OCI-LY7 (cell line): ENCODE results near the gene CDK19.

Experiments used
- CTCF ChIP-seq: fragments of 200-600 bp; sonication (generic); conservative IDR thresholded peaks from 2 replicates; pipeline ENCODE4 v1.5.1; 2014; ENCODE audit warnings: mild to moderate bottlenecking, antibody characterized with exemption, low read length, moderate library complexity, mixed read lengths
- EZH2phosphoT487 ChIP-seq: fragments of 200-600 bp; sonication (generic); IDR thresholded peaks from 2 replicates; pipeline ENCODE4 v1.6.1; 2018; ENCODE audit warnings: low read depth, borderline replicate concordance, mild to moderate bottlenecking, mixed run types, antibody characterized with exemption, low read length, moderate library complexity, mixed read lengths

GRCh38 chr6:110799189-110799588 is 16.1 kb downstream of the CDK19 start:
- TF ChIP-seq CTCF (no peak), EZH2phosphoT487 (no peak)
